Fibroblast of mammary gland (primary cell): ENCODE measurements around the gene GNAT2.

Experiments
- DNase-seq: peaks from one replicate; pipeline ENCODE4 v3.0.0-alpha.2; 2010; ENCODE audit warnings: low read depth
- H3K4me3 ChIP-seq: 2 replicates; pipeline ENCODE4 v1.5.1; 2011; ENCODE audit warnings: low read depth, mild to moderate bottlenecking, low read length, moderate library complexity; ENCODE audit not compliant: control insufficient read depth
- TF ChIP-seq, protein P1 (sequence below): conservative IDR thresholded peaks from 2 replicates; pipeline ENCODE4 v1.5.1; 2011; ENCODE audit warnings: low read depth, low read length, inconsistent platforms; ENCODE audit not compliant: control insufficient read depth, insufficient read depth

Gene GNAT2

DNA sequence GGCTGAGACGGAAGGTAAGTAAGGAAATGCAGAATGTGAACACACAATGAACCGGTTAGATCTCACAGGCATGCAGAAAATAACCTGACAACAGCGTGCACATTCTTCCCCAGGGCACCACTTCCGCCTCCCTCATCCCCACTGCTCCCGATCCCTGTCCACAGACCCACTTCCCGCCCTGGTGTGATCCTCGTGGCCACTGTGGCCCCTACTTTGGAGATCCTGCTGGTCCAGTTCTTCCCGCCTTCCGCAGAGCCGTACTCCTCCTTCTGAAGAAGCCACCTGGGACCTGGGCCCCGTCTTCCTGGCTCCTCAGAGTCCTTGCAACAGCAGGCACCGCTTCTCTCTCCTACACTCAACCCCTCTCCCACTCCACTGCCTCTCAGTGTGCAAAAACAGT lies 35.1 kb upstream of the GNAT2 start:
- TF ChIP-seq, protein P1, sequence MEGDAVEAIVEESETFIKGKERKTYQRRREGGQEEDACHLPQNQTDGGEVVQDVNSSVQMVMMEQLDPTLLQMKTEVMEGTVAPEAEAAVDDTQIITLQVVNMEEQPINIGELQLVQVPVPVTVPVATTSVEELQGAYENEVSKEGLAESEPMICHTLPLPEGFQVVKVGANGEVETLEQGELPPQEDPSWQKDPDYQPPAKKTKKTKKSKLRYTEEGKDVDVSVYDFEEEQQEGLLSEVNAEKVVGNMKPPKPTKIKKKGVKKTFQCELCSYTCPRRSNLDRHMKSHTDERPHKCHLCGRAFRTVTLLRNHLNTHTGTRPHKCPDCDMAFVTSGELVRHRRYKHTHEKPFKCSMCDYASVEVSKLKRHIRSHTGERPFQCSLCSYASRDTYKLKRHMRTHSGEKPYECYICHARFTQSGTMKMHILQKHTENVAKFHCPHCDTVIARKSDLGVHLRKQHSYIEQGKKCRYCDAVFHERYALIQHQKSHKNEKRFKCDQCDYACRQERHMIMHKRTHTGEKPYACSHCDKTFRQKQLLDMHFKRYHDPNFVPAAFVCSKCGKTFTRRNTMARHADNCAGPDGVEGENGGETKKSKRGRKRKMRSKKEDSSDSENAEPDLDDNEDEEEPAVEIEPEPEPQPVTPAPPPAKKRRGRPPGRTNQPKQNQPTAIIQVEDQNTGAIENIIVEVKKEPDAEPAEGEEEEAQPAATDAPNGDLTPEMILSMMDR = no peak
- no peak for DNase-seq
- H3K4me3 ChIP-seq = no peak overlapping the region

GRCh38 chr1:109653306-109653705 lies 33.9 kb upstream of the GNAT2 start:
- DNase-seq = no peak
- TF ChIP-seq, protein P1 = no peak
- H3K4me3 ChIP-seq = no peak overlapping the region

- DNase-seq = no peak
- TF ChIP-seq, protein P1 = no peak
- no peak overlapping the region for H3K4me3 ChIP-seq
Measured at GRCh38 chr1:109652402-109652801, 33.0 kb upstream of the GNAT2 start.

- H3K4me3 ChIP-seq = no peak overlapping the region
- TF ChIP-seq, protein P1 = no peak
- no peak for DNase-seq
Measured at GRCh38 chr1:109650609-109651008, 31.2 kb upstream of the GNAT2 start.

DNA sequence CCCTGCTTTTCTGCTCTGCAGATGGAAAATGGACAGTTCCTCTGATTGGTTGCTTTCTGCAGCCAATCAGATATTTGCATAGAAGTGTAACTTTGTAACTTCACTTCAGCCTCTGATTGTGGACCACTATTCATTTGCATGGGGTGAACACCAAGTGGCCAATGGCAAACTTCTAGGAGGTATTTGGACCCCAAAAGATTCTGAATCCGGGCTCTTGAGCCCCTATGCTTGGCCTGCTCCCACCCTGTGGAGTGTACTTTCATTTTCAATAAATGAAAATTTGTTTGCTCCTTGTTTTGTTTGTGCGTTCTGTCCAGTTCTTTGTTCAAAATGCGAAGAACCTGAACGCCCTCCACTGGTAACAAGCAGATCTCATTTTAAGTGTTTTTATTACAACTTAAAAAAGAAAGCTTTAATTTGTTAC lies 30.1 kb upstream of the GNAT2 start:
- H3K4me3 ChIP-seq = peak overlapping the region; percentile 44

DNA sequence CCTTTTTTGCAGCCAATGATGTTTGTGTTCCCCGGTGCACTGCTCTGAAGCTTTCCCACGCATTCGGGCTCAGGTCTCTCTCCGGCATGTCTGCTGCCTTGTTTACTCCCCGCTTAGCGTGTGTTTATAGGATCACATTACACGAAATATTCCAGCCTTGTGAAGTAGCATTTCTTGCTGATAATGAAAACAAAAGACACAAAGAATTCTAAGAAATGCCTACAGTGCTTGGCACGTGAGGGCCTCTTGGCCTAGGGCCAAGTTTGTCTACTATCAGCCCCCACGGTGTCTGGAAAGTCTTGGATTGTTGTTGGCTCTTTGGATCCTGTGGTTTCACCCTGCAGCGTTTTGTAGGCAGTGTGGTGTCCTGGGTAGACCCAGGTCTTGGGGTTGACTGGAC lies 25.3 kb upstream of the GNAT2 start:
- TF ChIP-seq, protein P1 = no peak
- no peak overlapping the region for H3K4me3 ChIP-seq
- no peak for DNase-seq

More for the DNA sequence above, 30.1 kb upstream of the GNAT2 start:
- peak; percentile 75 for DNase-seq
- TF ChIP-seq, protein P1 = peak; percentile 56
